Measurements from ENCODE around the gene EGLN2.
"Not testable (repeated sequence)": the region's sequence is repeated elsewhere in the genome, so short reads cannot be mapped to it uniquely, and the experiment has no call there.

The EGLN2 gene

GRCh38 chr19:40846722-40847121, 47.7 kb downstream of the EGLN2 start:
- Mint-ChIP-seq H3K27me3 (peaks cover 20% of the 10 kb centered on the region), H3K4me1 (peaks cover 11% of the 10 kb centered on the region)
- not testable (repeated sequence) for H3K9me3 Mint-ChIP-seq; DNase-seq (ENCODE audit: low spot score in 2 of 2); ATAC-seq (ENCODE audit: low read depth); H3K36me3 Mint-ChIP-seq; H3K4me3 Mint-ChIP-seq; H3K27ac Mint-ChIP-seq

GRCh38 chr19:40850277-40850676, 51.3 kb downstream of the EGLN2 start, which contains the start of gene CYP2A6:
Gene CYP2A6 (minus strand): TSS chr19:40850447. CDS start chr19:40850426, 21 bp downstream.
- not testable (repeated sequence) for H3K4me3 Mint-ChIP-seq; H3K9me3 Mint-ChIP-seq; ATAC-seq (ENCODE audit: low read depth); H3K4me1 Mint-ChIP-seq; H3K36me3 Mint-ChIP-seq; DNase-seq (ENCODE audit: low spot score in 2 of 2); H3K27ac Mint-ChIP-seq
- H3K27me3 Mint-ChIP-seq, result peaks cover 22% of the 10 kb centered on the region

- peaks cover 15% of the 10 kb centered on the region for H3K27me3 Mint-ChIP-seq
- H3K4me1 Mint-ChIP-seq; H3K4me3 Mint-ChIP-seq; ATAC-seq (ENCODE audit: low read depth); H3K27ac Mint-ChIP-seq; H3K36me3 Mint-ChIP-seq; H3K9me3 Mint-ChIP-seq; DNase-seq (ENCODE audit: low spot score in 2 of 2): not testable (repeated sequence)
These were observed 53.6 kb downstream of the EGLN2 start for GRCh38 chr19:40852467-40853152.

Data from memory B cell (primary cell).